ENCODE results near the gene WNT3.
A peak's percentile ranks its signal among the peaks of the same experiment; 100 is the strongest.

The WNT3 gene

DNA sequence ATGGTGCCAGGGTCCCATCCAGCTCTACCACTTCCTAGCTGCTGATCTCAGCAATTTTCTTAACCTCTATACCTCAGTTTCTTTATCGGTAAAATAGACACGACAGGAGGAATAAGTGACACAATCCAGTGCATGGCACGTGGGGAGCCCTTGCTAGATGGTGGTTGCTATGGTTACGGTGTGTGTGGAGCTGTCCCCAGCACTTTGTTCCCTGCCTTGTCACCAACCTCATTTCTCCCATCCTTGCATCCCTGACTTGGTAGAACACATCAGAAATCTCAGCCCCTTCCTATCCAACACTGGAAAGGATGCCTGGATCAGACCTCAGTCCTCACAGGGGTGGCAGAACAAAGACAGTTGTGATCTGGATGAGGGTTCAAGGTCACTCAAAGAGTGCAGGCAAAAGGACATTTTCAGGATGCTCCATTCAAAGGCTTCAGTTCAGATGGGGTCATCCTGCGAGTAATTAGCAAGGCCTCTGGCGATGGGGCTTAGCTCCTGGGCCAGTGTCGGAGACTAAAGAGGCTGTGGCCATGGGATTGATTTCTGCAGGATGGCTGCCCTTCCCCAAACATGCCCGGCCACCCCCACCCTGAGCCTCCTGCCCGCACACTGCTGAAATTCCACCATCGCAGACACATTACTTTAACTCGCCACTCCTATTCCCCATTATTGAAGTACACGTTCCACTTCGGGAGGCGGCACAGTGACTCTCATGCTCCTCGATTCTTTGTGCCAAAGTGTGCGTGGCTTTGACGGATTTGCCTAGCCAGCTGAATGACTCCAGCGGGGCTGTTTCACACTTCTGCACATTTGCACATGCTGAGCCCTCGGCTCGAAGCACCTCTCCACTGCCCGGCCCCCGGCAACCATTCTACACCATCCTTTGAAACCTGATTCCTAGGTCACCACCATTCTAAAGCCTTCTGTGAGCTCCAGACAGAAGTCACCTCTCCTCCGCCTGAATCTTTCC is 40.3 kb downstream of the WNT3 start:
- TF ChIP-seq, protein P1, sequence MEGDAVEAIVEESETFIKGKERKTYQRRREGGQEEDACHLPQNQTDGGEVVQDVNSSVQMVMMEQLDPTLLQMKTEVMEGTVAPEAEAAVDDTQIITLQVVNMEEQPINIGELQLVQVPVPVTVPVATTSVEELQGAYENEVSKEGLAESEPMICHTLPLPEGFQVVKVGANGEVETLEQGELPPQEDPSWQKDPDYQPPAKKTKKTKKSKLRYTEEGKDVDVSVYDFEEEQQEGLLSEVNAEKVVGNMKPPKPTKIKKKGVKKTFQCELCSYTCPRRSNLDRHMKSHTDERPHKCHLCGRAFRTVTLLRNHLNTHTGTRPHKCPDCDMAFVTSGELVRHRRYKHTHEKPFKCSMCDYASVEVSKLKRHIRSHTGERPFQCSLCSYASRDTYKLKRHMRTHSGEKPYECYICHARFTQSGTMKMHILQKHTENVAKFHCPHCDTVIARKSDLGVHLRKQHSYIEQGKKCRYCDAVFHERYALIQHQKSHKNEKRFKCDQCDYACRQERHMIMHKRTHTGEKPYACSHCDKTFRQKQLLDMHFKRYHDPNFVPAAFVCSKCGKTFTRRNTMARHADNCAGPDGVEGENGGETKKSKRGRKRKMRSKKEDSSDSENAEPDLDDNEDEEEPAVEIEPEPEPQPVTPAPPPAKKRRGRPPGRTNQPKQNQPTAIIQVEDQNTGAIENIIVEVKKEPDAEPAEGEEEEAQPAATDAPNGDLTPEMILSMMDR (conservative IDR thresholded peaks at IDR 0.05; ENCODE audit: low read depth, low read length): no peak
- DNase-seq (ENCODE audit: low read depth): no peak
- H3K4me3 ChIP-seq (ENCODE audit: low read depth, low read length): no peak overlapping the region

DNA sequence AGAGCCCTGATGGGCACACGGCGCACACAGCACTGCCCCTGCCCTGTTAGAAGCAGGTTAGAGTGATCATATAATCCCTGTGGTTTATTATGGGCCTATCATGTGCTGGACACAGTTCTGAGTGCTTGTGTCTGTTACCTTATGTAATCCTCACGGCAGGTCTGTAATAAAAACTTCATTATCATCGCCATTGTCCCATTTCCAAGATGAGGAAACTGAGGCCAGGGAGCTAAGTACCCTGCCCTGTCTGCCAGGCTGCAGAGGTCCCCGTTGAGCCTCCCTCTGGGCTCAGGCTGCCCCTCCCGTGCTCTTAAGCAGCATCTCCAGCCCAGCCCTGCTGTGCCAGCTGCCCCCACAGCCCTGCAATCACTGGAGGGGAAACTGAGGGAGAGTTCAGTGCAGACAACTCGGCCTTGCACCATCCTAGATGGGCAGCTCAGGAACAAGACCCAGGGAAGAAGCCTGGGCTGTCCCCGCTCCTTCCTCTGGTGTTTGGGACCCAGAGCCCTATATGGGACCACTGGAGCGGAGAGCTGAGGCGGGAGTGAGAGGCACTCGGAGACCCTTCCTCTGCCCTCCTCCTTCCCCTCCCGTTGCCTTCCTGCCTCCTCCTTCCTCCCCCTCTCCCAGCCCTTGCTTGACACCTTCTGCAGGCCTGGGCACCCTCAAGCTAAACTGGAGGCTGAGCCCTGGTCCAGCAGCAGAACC is 42.0 kb downstream of the WNT3 start:
- no peak for DNase-seq (ENCODE audit: low read depth)
- no peak overlapping the region for H3K4me3 ChIP-seq (ENCODE audit: low read depth, low read length)
- TF ChIP-seq, protein P1 (conservative IDR thresholded peaks at IDR 0.05; ENCODE audit: low read depth, low read length): no peak

DNA sequence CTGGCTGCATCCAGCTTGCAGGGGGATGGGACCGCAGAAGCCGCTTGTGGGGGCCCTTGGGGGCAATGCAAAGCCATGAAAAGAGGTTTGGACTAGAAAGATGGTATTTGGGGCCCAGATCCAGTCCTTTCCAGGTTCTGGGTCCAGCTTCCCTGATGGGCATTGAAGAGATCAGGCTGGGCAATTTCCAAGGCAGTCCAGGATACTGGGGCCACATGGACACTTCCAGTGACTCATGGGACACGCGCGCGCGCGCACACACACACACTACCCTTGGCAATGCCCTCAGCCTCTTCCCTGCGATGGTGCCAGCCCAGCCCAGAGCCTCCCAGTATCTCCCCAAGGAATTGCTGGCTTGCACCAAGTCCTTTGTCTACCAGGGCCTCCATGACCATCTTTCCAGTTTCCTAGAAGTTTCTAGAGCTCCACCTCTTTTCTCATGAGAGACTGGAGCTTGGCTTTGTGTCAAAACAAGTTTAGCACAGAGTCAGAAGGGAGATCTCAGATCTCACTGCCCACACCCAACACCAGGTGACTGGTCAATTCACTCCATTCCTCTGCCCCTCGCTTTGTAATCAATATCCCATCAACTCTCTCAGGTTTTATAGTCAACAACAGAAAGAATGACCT is 44.3 kb downstream of the WNT3 start:
- DNase-seq (ENCODE audit: low read depth): no peak
- no peak overlapping the region for H3K4me3 ChIP-seq (ENCODE audit: low read depth, low read length)
- TF ChIP-seq, protein P1 (conservative IDR thresholded peaks at IDR 0.05; ENCODE audit: low read depth, low read length): no peak

DNA sequence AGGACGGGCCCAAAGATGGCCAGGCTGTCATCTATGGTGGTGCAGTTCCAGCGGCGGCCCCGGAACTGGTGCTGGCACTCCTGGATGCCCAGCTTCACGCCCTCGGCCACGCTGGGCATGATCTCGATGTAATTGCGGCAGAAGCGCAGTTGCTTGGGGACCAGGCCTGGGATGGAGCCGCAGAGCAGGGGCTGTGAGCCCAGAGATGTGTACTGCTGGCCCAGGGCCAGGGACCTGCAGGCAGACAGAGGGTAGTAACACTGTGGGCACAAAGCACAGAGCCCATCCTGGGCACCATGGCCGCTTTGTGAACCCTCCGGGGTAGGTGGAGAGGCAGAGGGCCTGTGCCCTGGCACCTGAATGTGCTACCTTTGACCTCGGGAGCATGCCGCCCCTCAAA is 44.8 kb downstream of the WNT3 start:
- TF ChIP-seq, protein P1 (conservative IDR thresholded peaks at IDR 0.05; ENCODE audit: low read depth, low read length): no peak
- no peak for DNase-seq (ENCODE audit: low read depth)
- no peak overlapping the region for H3K4me3 ChIP-seq (ENCODE audit: low read depth, low read length)

DNA sequence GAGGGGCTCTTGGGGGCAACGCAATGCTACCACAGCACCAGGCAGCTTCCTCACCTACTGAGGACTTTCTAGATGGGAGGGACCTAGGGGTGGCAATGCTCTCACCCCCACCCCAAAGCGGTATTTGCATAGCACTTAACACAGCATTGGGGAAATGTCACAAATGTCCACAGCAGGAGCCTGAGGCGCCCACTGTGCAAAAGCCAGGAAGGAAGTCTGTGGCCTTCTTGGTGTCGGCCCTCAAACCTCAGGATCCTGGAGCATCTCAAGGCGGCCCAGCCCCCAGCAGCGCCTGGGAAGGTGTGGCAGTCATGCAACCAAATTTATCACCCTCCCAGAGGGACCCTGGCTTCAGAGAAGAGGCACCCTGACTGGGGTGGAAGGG is 45.3 kb downstream of the WNT3 start:
- H3K4me3 ChIP-seq (ENCODE audit: low read depth, low read length): no peak overlapping the region
- TF ChIP-seq, protein P1 (conservative IDR thresholded peaks at IDR 0.05; ENCODE audit: low read depth, low read length): no peak
- no peak for DNase-seq (ENCODE audit: low read depth)

DNA sequence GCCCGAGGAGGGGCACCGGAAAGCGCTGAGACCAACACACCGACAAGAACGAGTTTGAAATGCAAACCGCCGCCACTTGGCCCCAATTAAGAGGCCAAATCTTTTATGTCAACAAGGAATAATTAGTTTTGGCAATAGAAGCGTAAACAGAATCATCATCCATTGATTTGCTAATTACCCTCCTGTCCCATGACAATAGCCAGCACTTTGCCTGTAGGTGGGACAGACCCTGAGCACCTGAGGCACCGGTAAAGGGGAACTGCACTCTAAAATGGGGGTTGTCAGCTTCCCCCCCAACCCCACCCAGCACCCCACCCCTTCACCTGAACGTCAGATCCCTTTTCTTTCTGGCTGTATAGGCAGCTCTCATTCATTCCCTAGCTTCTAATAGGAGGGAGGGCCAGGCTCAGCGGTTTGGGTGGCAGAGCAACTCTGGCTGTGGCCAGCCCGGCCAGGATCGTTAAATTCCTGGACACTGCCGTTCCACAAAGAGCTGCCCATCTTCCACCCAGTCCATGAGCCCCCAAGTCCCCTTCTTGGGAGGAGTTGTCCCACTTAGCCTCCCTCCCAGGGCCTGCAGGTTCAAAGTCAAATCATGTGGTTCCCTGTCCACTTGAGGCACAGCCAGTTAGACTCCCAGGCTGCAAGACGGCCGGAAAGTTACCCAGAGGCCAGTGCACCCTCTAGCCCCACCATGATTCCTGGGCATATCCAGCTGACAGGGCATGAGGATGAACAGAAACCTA is 45.8 kb downstream of the WNT3 start:
- TF ChIP-seq, protein P1 (conservative IDR thresholded peaks at IDR 0.05; ENCODE audit: low read depth, low read length): no peak
- DNase-seq (ENCODE audit: low read depth): no peak
- peak overlapping the region; percentile 55 for H3K4me3 ChIP-seq (ENCODE audit: low read depth, low read length)
